Measurements from ENCODE around the gene DTWD1. TPM values are rescaled to one million over a fixed set of nuclear protein-coding genes. Genes with fewer than 3 reads are reported as not detected.

Gene DTWD1
- total RNA-seq, 1 experiment from 2014 or later = 10.9 TPM

DNA sequence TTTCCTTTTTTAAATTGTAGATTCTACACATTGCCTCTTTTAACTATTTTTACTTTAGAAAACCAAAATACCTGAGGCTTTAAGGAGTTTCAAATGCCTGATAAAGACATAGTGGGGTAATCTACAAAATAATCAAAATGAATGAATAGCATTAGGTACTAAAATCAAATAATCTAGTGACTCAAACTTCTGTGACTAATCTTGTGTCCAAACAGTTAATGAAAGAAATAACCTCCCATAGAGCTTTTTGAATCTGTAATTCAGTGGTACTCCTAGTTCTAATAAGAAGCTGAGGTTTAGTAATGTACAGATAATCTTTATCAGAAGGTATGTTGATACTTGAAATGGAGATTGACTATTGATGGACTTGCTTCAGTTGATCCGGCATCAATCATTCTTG, 53.0 kb downstream of the DTWD1 start:
- no peaks in the 10 kb centered on the region for H3K9me3 ChIP-seq (ENCODE audit: low read length)
- ChIA-PET POLR2A (ENCODE audit: unreplicated experiment) (no interaction called here), CTCF (no interaction called here)
- H3K4me2 ChIP-seq (ENCODE audit: low read length) = peak overlapping the region; percentile 78
- no peaks in the 10 kb centered on the region for H3F3A ChIP-seq (ENCODE audit: low read length, unreplicated experiment)
- no TSS peak for BruUV-seq (replicated peaks)
- peaks cover 29% of the 10 kb centered on the region for H3K4me1 ChIP-seq (ENCODE audit: insufficient read depth, low read length)
- intact Hi-C loops (cut with micrococcal nuclease) = loop anchor here (10.0 kb wide), 1 partner anchor 231 kb away; no protein-coding TSS in a partner anchor
- peak; percentile 34 for ATAC-seq
- no peaks in the 10 kb centered on the region for H3K9me2 ChIP-seq (replicated peaks; ENCODE audit: low read length)
- H2AFZ ChIP-seq (ENCODE audit: low read length) = 0 out of 2 replicates have a peak overlapping the region, but pooled peaks have one; percentile 32
- H3K27me3 ChIP-seq (ENCODE audit: low read length) = no peaks in the 10 kb centered on the region
- H4K20me1 ChIP-seq (ENCODE audit: low read length) = no peaks in the 10 kb centered on the region
- H3K4me3 ChIP-seq (ENCODE audit: low read length) = no peak overlapping the region
- DNase-seq = peak; percentile 57
- TF ChIP-seq, protein P1, sequence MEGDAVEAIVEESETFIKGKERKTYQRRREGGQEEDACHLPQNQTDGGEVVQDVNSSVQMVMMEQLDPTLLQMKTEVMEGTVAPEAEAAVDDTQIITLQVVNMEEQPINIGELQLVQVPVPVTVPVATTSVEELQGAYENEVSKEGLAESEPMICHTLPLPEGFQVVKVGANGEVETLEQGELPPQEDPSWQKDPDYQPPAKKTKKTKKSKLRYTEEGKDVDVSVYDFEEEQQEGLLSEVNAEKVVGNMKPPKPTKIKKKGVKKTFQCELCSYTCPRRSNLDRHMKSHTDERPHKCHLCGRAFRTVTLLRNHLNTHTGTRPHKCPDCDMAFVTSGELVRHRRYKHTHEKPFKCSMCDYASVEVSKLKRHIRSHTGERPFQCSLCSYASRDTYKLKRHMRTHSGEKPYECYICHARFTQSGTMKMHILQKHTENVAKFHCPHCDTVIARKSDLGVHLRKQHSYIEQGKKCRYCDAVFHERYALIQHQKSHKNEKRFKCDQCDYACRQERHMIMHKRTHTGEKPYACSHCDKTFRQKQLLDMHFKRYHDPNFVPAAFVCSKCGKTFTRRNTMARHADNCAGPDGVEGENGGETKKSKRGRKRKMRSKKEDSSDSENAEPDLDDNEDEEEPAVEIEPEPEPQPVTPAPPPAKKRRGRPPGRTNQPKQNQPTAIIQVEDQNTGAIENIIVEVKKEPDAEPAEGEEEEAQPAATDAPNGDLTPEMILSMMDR (conservative IDR thresholded peaks at IDR 0.05; ENCODE audit: low read depth, low read length) = no peak
- H3K27ac ChIP-seq (ENCODE audit: low read length) = peak overlapping the region; percentile 88
- no peaks in the 10 kb centered on the region for H3K79me2 ChIP-seq (ENCODE audit: low read length)
- H3K36me3 ChIP-seq (ENCODE audit: low read depth, low read length) = no peaks in the 10 kb centered on the region
- H3K9ac ChIP-seq (ENCODE audit: low read length) = peak overlapping the region; percentile 58; the same call in 1 of the 2 replicates

DNA sequence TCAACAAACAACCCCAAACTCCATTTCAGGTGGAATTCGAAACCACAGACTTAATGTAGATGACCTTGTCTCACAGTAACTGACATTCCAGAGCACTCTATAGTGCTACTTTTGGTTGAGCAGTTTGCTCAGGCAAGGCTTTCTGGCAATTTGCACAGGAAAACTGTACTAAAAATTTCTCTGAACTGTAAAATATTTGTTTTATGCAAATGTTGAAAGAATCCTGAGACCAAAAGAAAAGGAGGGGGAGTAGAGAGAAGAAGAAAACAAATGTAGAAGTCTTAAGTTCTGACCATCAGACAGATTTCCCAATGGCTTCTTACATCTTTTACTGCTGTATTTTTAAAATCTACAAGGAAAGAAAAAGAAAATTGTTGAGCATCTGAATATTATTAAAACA, 53.5 kb downstream of the DTWD1 start:
- H3K4me1 ChIP-seq (ENCODE audit: insufficient read depth, low read length) = peaks cover 29% of the 10 kb centered on the region
- POLR2A ChIA-PET (ENCODE audit: unreplicated experiment) = no interaction called here
- no peaks in the 10 kb centered on the region for H4K20me1 ChIP-seq (ENCODE audit: low read length)
- peak overlapping the region; percentile 32; the same call in 1 of the 2 replicates for H3K4me3 ChIP-seq (ENCODE audit: low read length)
- H3K9me3 ChIP-seq (ENCODE audit: low read length) = no peaks in the 10 kb centered on the region
- peak overlapping the region; percentile 88 for H3K27ac ChIP-seq (ENCODE audit: low read length)
- TF ChIP-seq, protein P1 (conservative IDR thresholded peaks at IDR 0.05; ENCODE audit: low read depth, low read length) = no peak
- TF ChIP-seq EZH2 (IDR thresholded peaks at IDR 0.05; ENCODE audit: low read length, unreplicated experiment) (no peak), EZH2phosphoT487 (IDR thresholded peaks at IDR 0.05; ENCODE audit: borderline replicate concordance, low read length) (no peak)
- no peaks in the 10 kb centered on the region for H3K36me3 ChIP-seq (ENCODE audit: low read depth, low read length)
- CTCF ChIA-PET = interaction anchor here (0.6 kb wide), 1 partner anchor 354 kb away, joined by 3 read pairs; no protein-coding TSS in a partner anchor
- H3K79me2 ChIP-seq (ENCODE audit: low read length) = no peaks in the 10 kb centered on the region
- H3K9ac ChIP-seq (ENCODE audit: low read length) = peak overlapping the region; percentile 58
- ATAC-seq (peak; percentile 21; the same call in 1 of the 2 replicates), DNase-seq (no peak)
- no peak overlapping the region for H2AFZ ChIP-seq (ENCODE audit: low read length)
- peak overlapping the region; percentile 78 for H3K4me2 ChIP-seq (ENCODE audit: low read length)
- no TSS peak for BruUV-seq (replicated peaks)
- no peaks in the 10 kb centered on the region for H3K27me3 ChIP-seq (ENCODE audit: low read length)
- H3F3A ChIP-seq (ENCODE audit: low read length, unreplicated experiment) = no peaks in the 10 kb centered on the region
- intact Hi-C loops (cut with micrococcal nuclease) = loop anchor here (10.0 kb wide), 1 partner anchor 230 kb away; no protein-coding TSS in a partner anchor
- H3K9me2 ChIP-seq (replicated peaks; ENCODE audit: low read length) = no peaks in the 10 kb centered on the region

DNA sequence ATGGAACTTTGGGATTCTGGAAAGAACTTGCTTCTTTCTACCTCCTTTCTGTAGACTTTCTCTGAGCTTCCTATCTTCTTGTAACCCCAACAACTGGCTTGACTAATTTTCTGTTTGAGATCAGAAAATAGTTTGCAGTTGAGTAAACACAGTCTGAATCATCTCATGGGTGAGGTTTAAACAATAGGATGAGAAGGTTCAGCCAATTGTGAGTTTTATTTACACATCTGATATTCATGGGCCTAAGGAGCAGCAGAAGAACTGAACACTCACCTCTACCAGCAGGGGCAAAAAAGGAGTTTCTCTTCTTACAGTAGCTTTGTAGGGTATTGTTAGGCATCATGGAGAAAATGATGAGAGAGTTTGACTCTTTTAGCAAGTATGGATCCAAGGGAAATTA, 54.2 kb downstream of the DTWD1 start:
- Histone ChIP-seq H3K27ac (ENCODE audit: low read length) (peak overlapping the region; percentile 88), H3K9ac (ENCODE audit: low read length) (peak overlapping the region; percentile 58), H3K9me2 (replicated peaks; ENCODE audit: low read length) (no peaks in the 10 kb centered on the region), H3K4me1 (ENCODE audit: insufficient read depth, low read length) (peaks cover 29% of the 10 kb centered on the region), H3K4me3 (ENCODE audit: low read length) (peak overlapping the region; percentile 32; the same call in 1 of the 2 replicates), H4K20me1 (ENCODE audit: low read length) (no peaks in the 10 kb centered on the region), H3K36me3 (ENCODE audit: low read depth, low read length) (no peaks in the 10 kb centered on the region), H3K79me2 (ENCODE audit: low read length) (no peaks in the 10 kb centered on the region), H2AFZ (ENCODE audit: low read length) (no peak overlapping the region), H3K9me3 (ENCODE audit: low read length) (no peaks in the 10 kb centered on the region), H3K4me2 (ENCODE audit: low read length) (peak overlapping the region; percentile 78), H3F3A (ENCODE audit: low read length, unreplicated experiment) (no peaks in the 10 kb centered on the region), H3K27me3 (ENCODE audit: low read length) (no peaks in the 10 kb centered on the region)
- ChIA-PET CTCF (interaction anchor here (0.6 kb wide), 1 partner anchor 353 kb away, joined by 3 read pairs; no protein-coding TSS in a partner anchor), POLR2A (ENCODE audit: unreplicated experiment) (no interaction called here)
- ATAC-seq (peak; percentile 98), DNase-seq (peak; percentile 88)
- TF ChIP-seq, protein P1 (conservative IDR thresholded peaks at IDR 0.05; ENCODE audit: low read depth, low read length) = peak; percentile 45; the same call in 1 of the 2 replicates
- no peak for TF ChIP-seq EZH2 (IDR thresholded peaks at IDR 0.05; ENCODE audit: low read length, unreplicated experiment)
- TF ChIP-seq EZH2phosphoT487 (IDR thresholded peaks at IDR 0.05; ENCODE audit: borderline replicate concordance, low read length) = no peak
- intact Hi-C loops (cut with micrococcal nuclease) = loop anchor here (5.0 to 10.0 kb wide), 2 partner anchors 230 to 327 kb away; no protein-coding TSS in a partner anchor
- BruUV-seq (replicated peaks) = no TSS peak
